ENCODE data around the gene MEIS2. TPM values are rescaled to one million over a fixed set of nuclear protein-coding genes. Genes with fewer than 3 reads are reported as not detected.

MEIS2 gene
- total RNA-seq, 2 donors from 2014 or later: 7.1 to 9.7 TPM

DNA sequence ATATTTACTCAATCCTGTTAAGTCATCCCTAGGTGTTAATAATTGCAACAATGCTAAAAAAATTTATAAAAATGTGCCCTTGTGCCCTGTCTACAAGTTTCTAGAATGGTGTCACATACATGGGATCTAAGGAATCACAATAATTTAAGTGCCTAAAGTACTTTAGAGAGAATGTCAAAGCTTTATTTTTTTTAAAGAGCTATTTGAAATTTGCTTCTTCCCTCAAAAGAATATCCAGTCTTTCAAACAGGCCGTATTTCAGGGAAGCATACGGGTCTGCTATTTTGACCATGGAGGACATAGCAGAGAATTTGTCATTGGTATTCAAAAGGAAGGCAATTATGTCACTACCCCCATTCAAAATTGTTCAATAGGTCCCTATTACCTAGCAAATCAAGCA lies 29.7 kb downstream of the MEIS2 start:
- TF ChIP-seq CTCF (conservative IDR thresholded peaks at IDR 0.05): no peak
- H3K9me3 Mint-ChIP-seq: no peaks in the 10 kb centered on the region
- 89 to 100% methylated on average over 1 to 2 of the region's 2 CpGs for WGBS, 2 experiments (ENCODE audit: insufficient coverage in 1 of 2, insufficient read length in 1 of 2)
- no peak overlapping the region for H3K27ac ChIP-seq (ENCODE audit: low read depth, low read length)
- H3K36me3 Mint-ChIP-seq (ENCODE audit: low read depth): no peaks in the 10 kb centered on the region
- no peak overlapping the region for H3K4me3 Mint-ChIP-seq
- no peak overlapping the region for H3K27ac Mint-ChIP-seq
- no peak for DNase-seq
- no peaks in the 10 kb centered on the region for H3K9me3 ChIP-seq (ENCODE audit: control insufficient read depth, low read length)
- H3K4me1 ChIP-seq (ENCODE audit: control insufficient read depth, insufficient read depth, low read length): no peaks in the 10 kb centered on the region
- no peaks in the 10 kb centered on the region for H3K36me3 ChIP-seq (ENCODE audit: control insufficient read depth, insufficient read depth, low read length)
- H3K9ac ChIP-seq (ENCODE audit: extremely low read depth, low read length, poor library complexity, severe bottlenecking): no peak overlapping the region
- peaks cover 13% of the 10 kb centered on the region for H3K27me3 Mint-ChIP-seq (ENCODE audit: insufficient read depth)
- H3K27me3 ChIP-seq (ENCODE audit: control insufficient read depth, insufficient read depth, low read length, poor library complexity, severe bottlenecking): no peaks in the 10 kb centered on the region
- H3K4me3 ChIP-seq (ENCODE audit: low read length): no peak overlapping the region
- H3K4me1 Mint-ChIP-seq: peaks cover 13% of the 10 kb centered on the region

GRCh38 chr15:37061996-37062395 lies 38.4 kb downstream of the MEIS2 start:
- 93 to 100% methylated on average over 1 of the region's 1 CpG for WGBS, 2 experiments (ENCODE audit: insufficient coverage in 1 of 2, insufficient read length in 1 of 2)
- no peak overlapping the region for H3K4me3 ChIP-seq (ENCODE audit: low read length)
- H3K36me3 ChIP-seq (ENCODE audit: control insufficient read depth, insufficient read depth, low read length): no peaks in the 10 kb centered on the region
- H3K9me3 ChIP-seq (ENCODE audit: control insufficient read depth, low read length): no peaks in the 10 kb centered on the region
- DNase-seq: no peak
- no peak overlapping the region for H3K9ac ChIP-seq (ENCODE audit: extremely low read depth, low read length, poor library complexity, severe bottlenecking)
- H3K27ac Mint-ChIP-seq: no peak overlapping the region
- no peaks in the 10 kb centered on the region for H3K36me3 Mint-ChIP-seq (ENCODE audit: low read depth)
- no peak for TF ChIP-seq CTCF (conservative IDR thresholded peaks at IDR 0.05)
- H3K4me3 Mint-ChIP-seq: no peak overlapping the region
- no peak overlapping the region for H3K27ac ChIP-seq (ENCODE audit: low read depth, low read length)
- peaks cover 11% of the 10 kb centered on the region for H3K4me1 ChIP-seq (ENCODE audit: control insufficient read depth, insufficient read depth, low read length)
- H3K9me3 Mint-ChIP-seq: no peaks in the 10 kb centered on the region
- H3K27me3 Mint-ChIP-seq (ENCODE audit: insufficient read depth): no peaks in the 10 kb centered on the region
- H3K27me3 ChIP-seq (ENCODE audit: control insufficient read depth, insufficient read depth, low read length, poor library complexity, severe bottlenecking): no peaks in the 10 kb centered on the region
- peaks cover 21% of the 10 kb centered on the region for H3K4me1 Mint-ChIP-seq

- 76 to 80% methylated on average over 1 of the region's 2 CpGs for WGBS, 2 experiments (ENCODE audit: insufficient coverage in 1 of 2, insufficient read length in 1 of 2)
- H3K27me3 ChIP-seq (ENCODE audit: control insufficient read depth, insufficient read depth, low read length, poor library complexity, severe bottlenecking): no peaks in the 10 kb centered on the region
- Mint-ChIP-seq H3K36me3 (ENCODE audit: low read depth) (no peaks in the 10 kb centered on the region), H3K27me3 (ENCODE audit: insufficient read depth) (no peaks in the 10 kb centered on the region), H3K4me3 (no peak overlapping the region), H3K27ac (no peak overlapping the region), H3K9me3 (no peaks in the 10 kb centered on the region), H3K4me1 (peaks cover 33% of the 10 kb centered on the region)
- H3K36me3 ChIP-seq (ENCODE audit: control insufficient read depth, insufficient read depth, low read length): no peaks in the 10 kb centered on the region
- peaks cover 7% of the 10 kb centered on the region for H3K4me1 ChIP-seq (ENCODE audit: control insufficient read depth, insufficient read depth, low read length)
- H3K9me3 ChIP-seq (ENCODE audit: control insufficient read depth, low read length): no peaks in the 10 kb centered on the region
- H3K4me3 ChIP-seq (ENCODE audit: low read length): no peak overlapping the region
- no peak for DNase-seq
- TF ChIP-seq CTCF (conservative IDR thresholded peaks at IDR 0.05): no peak
- no peak overlapping the region for H3K27ac ChIP-seq (ENCODE audit: low read depth, low read length)
- H3K9ac ChIP-seq (ENCODE audit: extremely low read depth, low read length, poor library complexity, severe bottlenecking): no peak overlapping the region
Measured at GRCh38 chr15:37059086-37059485, 41.3 kb downstream of the MEIS2 start.
